Mesothelial cell of epicardium (in vitro differentiated cells): Measurements from ENCODE around the gene ZGRF1. TPM values are rescaled to one million over a fixed set of nuclear protein-coding genes. Genes with fewer than 3 reads are reported as not detected.
"Not testable (repeated sequence)": the region's sequence is repeated elsewhere in the genome, so short reads cannot be mapped to it uniquely, and the experiment has no call there.

Experiments
- DNase-seq, 2 experiments: peaks; one replicate each; pipeline ENCODE4 v3.0.0; 2021; ENCODE audit warnings: low spot score in 2 of 2; ENCODE audit not compliant: unreplicated experiment in 2 of 2
- H3K27ac Mint-ChIP-seq: 2 replicates; pipeline ENCODE4 v1.8.0; 2021; ENCODE audit warnings: mixed read lengths
- H3K27me3 Mint-ChIP-seq: 2 replicates; pipeline ENCODE4 v1.8.0; 2021; ENCODE audit warnings: low read depth, mixed read lengths
- H3K36me3 Mint-ChIP-seq: 2 replicates; pipeline ENCODE4 v1.8.0; 2021; ENCODE audit warnings: mixed read lengths
- H3K4me1 Mint-ChIP-seq: 2 replicates; pipeline ENCODE4 v1.8.0; 2021; ENCODE audit warnings: mixed read lengths
- H3K4me3 Mint-ChIP-seq: 2 replicates; pipeline ENCODE4 v1.8.0; 2021; ENCODE audit warnings: mild to moderate bottlenecking, moderate library complexity, mixed read lengths
- H3K9me3 Mint-ChIP-seq: 2 replicates; pipeline ENCODE4 v1.8.0; 2021; ENCODE audit warnings: mixed read lengths
- total RNA-seq: library from RNA; stranded (reverse); gene quantifications from 3 replicates; pipeline ENCODE4 v1.2.1, GENCODE V29; 2021
- TF ChIP-seq, protein P1 (sequence below): fragments of 200-600 bp; sonication (generic); IDR thresholded peaks from one replicate; pipeline ENCODE4 v1.5.0; 2021; ENCODE audit warnings: antibody characterized with exemption; ENCODE audit not compliant: unreplicated experiment

Gene ZGRF1
- total RNA-seq, 1 donor from 2014 or later: 17.9 TPM

DNA sequence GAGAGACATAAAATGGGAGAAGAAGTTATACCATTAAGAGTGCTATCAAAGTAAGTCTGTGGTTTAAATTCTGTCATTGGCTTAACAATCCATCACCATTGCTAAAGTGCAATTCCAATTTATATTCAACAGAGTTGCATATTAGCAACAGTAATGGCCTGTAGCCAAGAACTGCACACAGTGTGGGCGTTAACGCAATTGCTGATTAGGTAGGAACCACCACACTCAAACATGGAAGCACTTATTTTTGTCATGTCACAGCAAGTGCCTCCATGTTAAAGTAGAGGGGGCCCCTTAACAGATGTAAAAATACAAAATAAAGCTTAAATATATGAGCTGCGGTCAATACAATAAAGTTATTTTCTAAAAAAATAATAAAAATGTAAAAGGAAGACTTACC, 11.1 kb upstream of the ZGRF1 start:
- no peaks in the 10 kb centered on the region for H3K27me3 Mint-ChIP-seq
- no peak overlapping the region for H3K27ac Mint-ChIP-seq
- no peak for DNase-seq
- H3K4me1 Mint-ChIP-seq: no peaks in the 10 kb centered on the region
- H3K36me3 Mint-ChIP-seq: peaks cover 11% of the 10 kb centered on the region
- no peak overlapping the region for H3K4me3 Mint-ChIP-seq
- no peaks in the 10 kb centered on the region for H3K9me3 Mint-ChIP-seq
- TF ChIP-seq, protein P1, sequence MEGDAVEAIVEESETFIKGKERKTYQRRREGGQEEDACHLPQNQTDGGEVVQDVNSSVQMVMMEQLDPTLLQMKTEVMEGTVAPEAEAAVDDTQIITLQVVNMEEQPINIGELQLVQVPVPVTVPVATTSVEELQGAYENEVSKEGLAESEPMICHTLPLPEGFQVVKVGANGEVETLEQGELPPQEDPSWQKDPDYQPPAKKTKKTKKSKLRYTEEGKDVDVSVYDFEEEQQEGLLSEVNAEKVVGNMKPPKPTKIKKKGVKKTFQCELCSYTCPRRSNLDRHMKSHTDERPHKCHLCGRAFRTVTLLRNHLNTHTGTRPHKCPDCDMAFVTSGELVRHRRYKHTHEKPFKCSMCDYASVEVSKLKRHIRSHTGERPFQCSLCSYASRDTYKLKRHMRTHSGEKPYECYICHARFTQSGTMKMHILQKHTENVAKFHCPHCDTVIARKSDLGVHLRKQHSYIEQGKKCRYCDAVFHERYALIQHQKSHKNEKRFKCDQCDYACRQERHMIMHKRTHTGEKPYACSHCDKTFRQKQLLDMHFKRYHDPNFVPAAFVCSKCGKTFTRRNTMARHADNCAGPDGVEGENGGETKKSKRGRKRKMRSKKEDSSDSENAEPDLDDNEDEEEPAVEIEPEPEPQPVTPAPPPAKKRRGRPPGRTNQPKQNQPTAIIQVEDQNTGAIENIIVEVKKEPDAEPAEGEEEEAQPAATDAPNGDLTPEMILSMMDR: no peak

DNA sequence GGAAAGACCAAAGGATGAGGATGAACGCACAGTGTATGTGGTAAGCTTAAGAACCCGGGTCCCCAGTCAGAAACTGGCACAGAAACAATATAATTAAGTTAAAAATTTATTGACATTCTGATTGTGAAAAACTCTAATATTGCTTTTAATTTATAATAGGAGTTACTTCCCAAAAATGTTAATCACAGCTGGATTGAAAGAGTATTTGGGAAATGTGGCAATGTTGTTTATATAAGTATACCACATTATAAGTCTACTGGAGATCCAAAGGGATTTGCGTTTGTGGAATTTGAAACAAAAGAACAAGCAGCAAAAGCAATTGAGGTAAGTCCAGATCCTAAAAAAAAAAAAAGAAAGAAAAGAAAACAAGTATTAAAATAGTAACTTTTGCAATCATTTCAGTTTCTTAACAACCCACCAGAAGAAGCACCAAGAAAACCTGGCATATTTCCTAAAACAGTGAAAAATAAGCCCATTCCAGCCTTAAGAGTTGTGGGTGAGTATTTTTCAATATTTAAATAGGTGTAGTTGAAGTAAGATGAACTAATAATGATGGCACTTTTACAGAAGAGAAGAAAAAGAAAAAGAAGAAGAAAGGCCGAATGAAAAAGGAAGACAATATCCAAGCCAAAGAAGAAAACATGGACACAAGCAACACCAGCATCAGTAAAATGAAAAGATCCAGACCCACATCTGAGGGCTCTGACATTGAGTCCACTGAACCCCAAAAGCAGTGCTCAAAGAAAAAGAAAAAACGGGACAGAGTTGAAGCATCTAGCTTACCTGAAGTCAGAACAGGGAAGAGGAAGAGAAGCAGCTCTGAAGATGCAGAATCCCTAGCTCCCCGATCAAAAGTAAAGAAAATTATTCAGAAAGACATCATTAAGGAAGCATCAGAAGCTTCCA, 10.2 kb upstream of the ZGRF1 start:
- Mint-ChIP-seq H3K27me3 (no peaks in the 10 kb centered on the region), H3K9me3 (no peaks in the 10 kb centered on the region), H3K4me3 (no peak overlapping the region), H3K36me3 (peaks cover 11% of the 10 kb centered on the region), H3K4me1 (no peaks in the 10 kb centered on the region), H3K27ac (no peak overlapping the region)
- TF ChIP-seq, protein P1: no peak
- DNase-seq: no peak

DNA sequence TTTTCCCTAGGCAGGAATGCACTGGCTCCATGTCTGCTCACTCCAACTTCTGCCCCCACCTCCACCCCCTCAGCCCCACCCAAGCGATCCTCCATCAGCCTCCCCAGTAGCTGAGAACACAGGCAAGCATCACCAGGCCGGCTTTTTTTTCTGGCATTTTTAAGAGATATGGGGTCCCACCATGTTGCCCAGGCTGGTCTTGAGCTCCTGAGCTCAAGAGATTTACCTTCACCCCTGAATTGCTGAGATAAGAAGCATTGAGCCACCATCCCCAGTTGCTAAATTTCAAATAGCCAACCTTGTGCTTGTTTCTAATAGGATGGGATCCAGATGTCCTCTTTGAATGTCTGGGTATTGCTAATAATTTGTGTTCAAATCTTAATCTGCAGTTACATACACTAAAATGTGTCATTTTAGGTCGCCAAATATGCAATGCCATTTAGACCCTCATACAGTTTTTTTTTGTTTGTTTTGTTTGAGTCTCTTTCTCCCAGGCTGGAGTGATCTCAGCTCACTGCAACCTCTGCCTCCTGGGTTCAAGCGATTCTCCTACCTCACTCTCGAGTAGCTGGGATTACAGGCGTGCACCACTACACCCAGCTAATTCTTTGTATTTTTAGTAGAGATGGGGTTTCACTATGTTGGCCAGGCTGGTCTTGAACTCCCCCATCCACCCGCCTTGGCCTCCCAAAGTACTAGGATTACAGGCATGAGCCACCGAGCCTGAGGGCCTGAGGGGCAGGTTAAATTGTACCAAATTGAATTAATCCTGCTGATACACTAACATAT, 9.0 kb upstream of the ZGRF1 start:
- Mint-ChIP-seq H3K9me3 (no peaks in the 10 kb centered on the region), H3K27me3 (no peaks in the 10 kb centered on the region), H3K4me3 (no peak overlapping the region), H3K4me1 (no peaks in the 10 kb centered on the region), H3K27ac (no peak overlapping the region), H3K36me3 (peaks cover 11% of the 10 kb centered on the region)
- TF ChIP-seq, protein P1: no peak
- DNase-seq: no peak

DNA sequence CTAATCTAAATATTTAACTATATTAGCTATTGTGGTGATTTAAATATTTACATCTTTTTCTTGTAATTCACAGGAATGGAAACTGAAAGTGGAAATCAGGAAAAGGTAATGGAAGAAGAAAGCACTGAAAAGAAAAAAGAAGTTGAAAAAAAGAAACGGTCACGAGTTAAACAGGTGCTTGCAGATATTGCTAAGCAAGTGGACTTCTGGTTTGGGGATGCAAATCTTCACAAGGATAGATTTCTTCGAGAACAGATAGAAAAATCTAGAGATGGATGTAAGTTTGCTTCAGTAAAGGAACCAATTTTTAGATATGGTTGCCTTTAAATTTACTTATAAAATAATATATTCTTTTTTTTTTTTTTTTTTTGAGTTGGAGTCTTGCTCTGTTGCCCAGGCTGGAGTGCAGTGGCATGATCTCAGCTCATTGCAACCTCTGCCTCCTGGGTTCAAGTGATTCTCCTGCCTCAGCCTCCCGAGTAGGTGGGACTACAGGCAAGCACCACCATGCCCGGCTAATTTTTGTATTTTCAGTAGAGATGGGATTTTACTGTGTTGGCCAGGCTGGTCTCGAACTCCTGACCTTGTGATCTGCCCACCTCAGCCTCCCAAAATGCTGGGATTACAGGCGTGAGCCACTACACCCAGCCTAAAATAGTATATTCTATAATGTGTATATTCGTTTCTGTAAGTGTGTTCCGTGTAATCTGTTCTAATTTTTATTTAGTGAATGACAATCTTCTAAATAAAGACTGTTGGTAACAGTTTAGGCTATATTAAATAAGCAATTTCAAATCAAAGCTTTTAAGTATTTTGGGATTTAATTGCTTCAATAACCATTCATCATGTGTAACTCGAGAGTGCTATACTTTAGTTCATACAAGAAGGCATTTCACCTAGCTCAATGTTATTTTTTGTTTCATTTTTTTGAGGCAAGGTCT, 8.2 kb upstream of the ZGRF1 start:
- H3K27me3 Mint-ChIP-seq, H3K4me3 Mint-ChIP-seq: not testable (repeated sequence)

DNA sequence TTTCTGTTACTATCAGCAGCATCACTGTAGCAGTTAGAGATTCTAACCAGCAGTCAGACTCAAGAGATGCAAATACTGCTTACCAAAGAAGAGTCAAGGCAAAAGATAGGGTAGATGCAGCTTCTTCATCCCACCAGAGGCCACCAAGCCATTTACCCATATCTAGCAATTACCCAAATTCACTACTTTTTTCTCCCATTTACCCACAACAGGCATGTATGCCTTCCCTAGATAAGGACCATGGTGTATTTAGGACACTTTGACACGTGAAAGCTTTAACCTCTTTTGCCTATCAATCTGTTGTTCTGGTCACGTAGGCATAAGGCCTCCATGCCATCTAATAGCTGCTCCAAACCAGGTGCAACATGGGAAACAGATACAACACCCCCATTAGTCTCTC, 5.8 kb upstream of the ZGRF1 start:
- Mint-ChIP-seq H3K4me1 (no peaks in the 10 kb centered on the region), H3K4me3 (no peak overlapping the region), H3K27ac (no peak overlapping the region), H3K27me3 (no peaks in the 10 kb centered on the region), H3K36me3 (peaks cover 12% of the 10 kb centered on the region), H3K9me3 (no peaks in the 10 kb centered on the region)
- no peak for DNase-seq
- TF ChIP-seq, protein P1: no peak

More for the DNA sequence above, 8.2 kb upstream of the ZGRF1 start:
- H3K4me1 Mint-ChIP-seq, DNase-seq, H3K27ac Mint-ChIP-seq, H3K36me3 Mint-ChIP-seq, H3K9me3 Mint-ChIP-seq: not testable (repeated sequence)
